DOHH2 (cell line): Measurements from ENCODE around the gene KLHL41.

ENCODE experiments used
- CTCF ChIP-seq: fragments of 200-600 bp; sonication (generic); IDR thresholded peaks from one replicate; pipeline ENCODE4 v1.5.1; 2014; ENCODE audit warnings: antibody characterized with exemption, mild to moderate bottlenecking, low read depth, low read length; ENCODE audit not compliant: poor library complexity, severe bottlenecking
- EZH2phosphoT487 ChIP-seq: fragments of 200-600 bp; sonication (generic); IDR thresholded peaks from 2 replicates; pipeline ENCODE4 v1.6.1; 2017; ENCODE audit warnings: borderline replicate concordance, mild to moderate bottlenecking, antibody characterized with exemption, low read length, moderate library complexity, mixed read lengths

GRCh38 chr2:169504651-169505050 is 4.9 kb upstream of the KLHL41 start:
- no peak for TF ChIP-seq CTCF
- TF ChIP-seq EZH2phosphoT487 = no peak
